ENCODE results near the gene ANKLE2.

GRCh38 chr12:132702640-132703039 lies 59.0 kb downstream of the ANKLE2 start:
- TF ChIP-seq POLR2A (IDR thresholded peaks at IDR 0.05; ENCODE audit: low read length) (no peak), GATA1 (IDR thresholded peaks at IDR 0.05; ENCODE audit: low read depth, low read length) (no peak)

All from erythroblast (primary cell).